ENCODE results near the gene SNX21. TPM values are rescaled to one million over a fixed set of nuclear protein-coding genes. Genes with fewer than 3 reads are reported as not detected.
"Not testable (repeated sequence)": the region's sequence is repeated elsewhere in the genome, so short reads cannot be mapped to it uniquely, and the experiment has no call there.

SNX21 gene
- 10 to 100 TPM; 17.9 to 25.7 (median 19.4) TPM for polyA plus RNA-seq (ENCODE audit: insufficient read length in 10 of 10)
- long read RNA-seq, donor 1, partial matches to known transcripts, result 0 of 4 reads
- long read RNA-seq, donor 1, other reads (novel, unspliced or antisense), result 0 of 4 reads
- long read RNA-seq, donor 2, partial matches to known transcripts, result 0 of 4 reads
- long read RNA-seq, donor 2, other reads (novel, unspliced or antisense), result 0 of 4 reads
- long read RNA-seq, donor 3, result 0 reads
- long read RNA-seq, donor 4, partial matches to known transcripts, result 0 of 1 reads
- long read RNA-seq, donor 4, other reads (novel, unspliced or antisense), result 0 of 1 reads
- long read RNA-seq, donor 5, transcript SNX21-202 (3 exons, 3,106 nt), result major isoform, 5 of 9 reads
- long read RNA-seq, donor 5, partial matches to known transcripts, result 0 of 9 reads
- long read RNA-seq, donor 5, other reads (novel, unspliced or antisense), result 0 of 9 reads
- long read RNA-seq, donor 6, transcript SNX21-212 (4 exons, 1,607 nt), result major isoform, 7 of 11 reads
- long read RNA-seq, donor 6, partial matches to known transcripts, result 0 of 11 reads
- long read RNA-seq, donor 6, other reads (novel, unspliced or antisense), result 0 of 11 reads
- long read RNA-seq, donor 7, partial matches to known transcripts, result 0 of 5 reads
- long read RNA-seq, donor 7, other reads (novel, unspliced or antisense), result 0 of 5 reads
- long read RNA-seq, donor 8, partial matches to known transcripts, result 0 of 3 reads
- long read RNA-seq, donor 8, other reads (novel, unspliced or antisense), result 0 of 3 reads
- long read RNA-seq, donor 9, partial matches to known transcripts, result 0 of 1 reads
- long read RNA-seq, donor 9, other reads (novel, unspliced or antisense), result 0 of 1 reads

- DNase-seq, result peak; percentile 77 to 94 (median 86)
These were observed at the start of gene SNX21 for GRCh38 chr20:45833030-45833882. SNX21 (plus strand) TSS chr20:45833799; CDS start chr20:45833920, 121 bp downstream.

GRCh38 chr20:45788351-45788750, 45.2 kb upstream of the SNX21 start:
- no peak for DNase-seq

GRCh38 chr20:45792317-45793118, 41.1 kb upstream of the SNX21 start:
- DNase-seq, result no peak

GRCh38 chr20:45796337-45797065, 37.1 kb upstream of the SNX21 start:
- peak in 2 of 3 donors; percentile 33 to 57 for DNase-seq

GRCh38 chr20:45797510-45797909, 36.1 kb upstream of the SNX21 start:
- DNase-seq, result not testable (repeated sequence)

GRCh38 chr20:45797955-45798354, 35.6 kb upstream of the SNX21 start:
- not testable (repeated sequence) for DNase-seq

GRCh38 chr20:45798935-45799642, 34.5 kb upstream of the SNX21 start:
- peak in 2 of 3 donors; percentile 47 to 66 for DNase-seq

- DNase-seq, result no peak
These were observed 31.7 kb upstream of the SNX21 start for GRCh38 chr20:45801851-45802250.

- no peak for DNase-seq
These were observed 23.2 kb upstream of the SNX21 start for GRCh38 chr20:45810191-45810970.

- peak; percentile 98 to 100 (median 100) for DNase-seq
These were observed 21.2 kb upstream of the SNX21 start, which contains the start of gene UBE2C for GRCh38 chr20:45812157-45813005. UBE2C (plus strand) TSS chr20:45812644; CDS start chr20:45812696, 52 bp downstream.

DNA sequence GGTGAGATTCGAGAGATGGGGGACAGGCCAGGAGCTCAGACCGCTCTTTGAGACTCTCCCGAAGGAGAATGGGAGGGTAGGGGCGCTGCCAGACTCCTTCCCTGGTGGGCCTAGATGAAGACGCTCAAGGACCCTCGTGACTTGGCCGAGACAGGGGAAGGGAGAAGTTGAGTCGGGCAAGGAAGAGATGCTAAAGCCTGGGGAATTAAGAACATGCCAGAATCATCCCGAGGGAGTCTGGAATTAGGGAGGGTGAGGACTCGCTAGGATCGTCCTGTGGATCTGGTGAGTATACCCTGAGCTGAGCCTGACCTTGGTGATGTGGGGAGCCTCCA, 20.6 kb upstream of the SNX21 start:
- no peak for DNase-seq

DNA sequence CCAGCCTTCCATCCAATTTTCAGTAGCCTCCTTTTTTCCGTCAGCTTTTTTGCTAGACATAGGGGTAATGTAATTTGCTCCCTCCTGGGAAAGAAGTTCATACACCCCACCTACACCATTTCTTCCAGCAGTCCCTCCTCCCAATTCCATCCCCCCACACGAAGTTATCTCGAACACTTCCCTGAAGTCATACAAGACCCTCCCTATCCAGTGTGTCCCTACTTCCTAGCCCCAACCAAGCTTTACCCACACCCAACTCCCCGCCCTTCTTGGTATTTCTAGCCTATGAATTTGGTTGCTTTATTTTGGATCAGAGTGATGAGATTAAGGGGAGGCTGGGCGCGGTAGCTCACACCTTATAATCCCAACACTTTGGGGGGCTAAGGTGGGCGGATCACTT, 20.1 kb upstream of the SNX21 start:
- DNase-seq, result no peak

DNA sequence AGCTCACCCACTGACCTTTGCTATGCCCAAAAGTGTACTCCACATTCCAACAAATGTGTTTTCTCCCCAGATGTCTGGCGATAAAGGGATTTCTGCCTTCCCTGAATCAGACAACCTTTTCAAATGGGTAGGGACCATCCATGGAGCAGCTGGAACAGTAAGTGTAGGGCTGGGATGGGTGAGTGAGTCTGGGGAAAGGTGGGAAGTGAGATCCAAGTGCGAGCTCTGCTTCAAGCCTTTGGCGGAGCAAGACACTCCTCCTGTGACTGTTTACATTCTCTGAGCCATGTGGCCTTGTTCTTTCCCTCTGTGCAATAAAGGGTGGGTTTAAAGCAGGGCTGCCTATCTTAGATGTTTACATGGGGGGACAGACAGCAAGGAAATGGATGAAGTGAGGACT, 19.3 kb upstream of the SNX21 start:
- no peak for DNase-seq

DNA sequence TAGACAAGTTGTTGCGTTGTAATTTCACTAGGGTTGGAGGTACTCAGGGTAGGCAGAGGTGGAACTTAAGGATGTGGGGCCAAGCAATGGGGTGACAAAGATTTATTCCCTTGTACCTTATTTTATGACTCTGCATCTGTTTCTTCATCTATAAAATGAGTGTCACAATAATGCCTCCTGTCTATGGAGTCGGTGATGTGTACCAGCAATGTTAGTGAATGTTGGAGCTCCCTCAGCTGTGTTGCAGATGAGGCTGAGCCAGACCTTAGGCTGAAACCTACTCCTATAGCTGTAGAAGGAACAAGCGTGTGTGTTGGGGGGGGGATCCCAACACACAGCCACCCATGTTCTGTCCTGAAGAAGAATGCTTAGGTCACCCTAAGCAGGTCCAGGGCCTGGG, 16.6 kb upstream of the SNX21 start:
- DNase-seq, result no peak

DNA sequence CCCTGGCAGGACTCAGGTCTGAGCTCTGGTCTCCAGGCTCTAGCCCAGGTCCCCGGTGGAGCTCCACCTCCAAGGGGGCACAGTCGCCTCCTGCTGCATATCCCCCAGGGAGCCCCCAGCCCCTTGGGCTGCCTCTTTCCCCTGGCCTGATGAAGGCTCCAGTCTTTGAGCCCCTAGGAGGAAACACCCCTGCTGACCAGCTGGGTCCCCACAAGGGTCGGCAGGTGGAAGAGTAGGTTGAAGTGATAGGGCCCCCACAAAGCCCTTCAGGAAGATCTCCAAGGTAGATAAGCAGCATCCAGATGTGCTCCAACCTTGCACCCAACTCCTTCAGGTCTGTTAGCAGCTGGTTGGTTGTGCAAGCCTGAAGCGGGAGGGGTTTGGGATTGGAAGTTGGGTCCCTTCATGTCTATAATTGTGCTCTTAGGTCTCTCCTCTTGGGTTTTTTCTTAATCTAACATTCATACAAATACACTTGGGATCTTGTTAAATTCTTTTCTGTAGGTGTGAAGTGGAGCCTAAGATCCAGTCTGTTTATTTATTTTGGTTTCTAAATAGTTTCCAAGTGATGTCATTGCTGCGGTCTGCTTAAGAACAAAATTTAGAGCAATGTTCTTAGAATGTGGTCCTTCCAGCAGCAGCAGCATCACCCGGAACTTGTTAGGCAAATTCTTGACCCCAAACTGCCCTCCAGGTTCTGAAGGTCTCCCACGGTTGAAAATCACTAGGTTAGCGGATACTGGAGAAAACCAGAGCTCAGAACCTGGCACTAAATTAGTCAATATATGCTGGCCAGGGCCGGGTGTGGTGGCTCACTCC, 16.0 kb upstream of the SNX21 start:
- no peak for DNase-seq

- DNase-seq, result no peak
These were observed 15.4 kb upstream of the SNX21 start for GRCh38 chr20:45818239-45818638.

GRCh38 chr20:45819466-45819865, 14.1 kb upstream of the SNX21 start:
- DNase-seq, result no peak

Measured in muscle of back (tissue), 13 donors.